Chondrocyte (in vitro differentiated cells): ENCODE data around the gene HTATSF1. TPM values are rescaled to one million over a fixed set of nuclear protein-coding genes. Genes with fewer than 3 reads are reported as not detected.

Source experiments
- DNase-seq: peaks from one replicate; pipeline ENCODE4 v3.0.0; 2021; ENCODE audit warnings: mixed read lengths, low spot score
- H3K27ac Mint-ChIP-seq: one replicate; pipeline ENCODE4 v1.8.0; 2021; ENCODE audit warnings: mild to moderate bottlenecking, moderate library complexity, mixed read lengths; ENCODE audit not compliant: unreplicated experiment
- H3K27me3 Mint-ChIP-seq: 2 replicates; pipeline ENCODE4 v1.8.0; 2021; ENCODE audit warnings: low read depth, mixed read lengths
- H3K36me3 Mint-ChIP-seq: 2 replicates; pipeline ENCODE4 v1.8.0; 2021; ENCODE audit warnings: low read depth, mixed read lengths
- H3K4me1 Mint-ChIP-seq: 2 replicates; pipeline ENCODE4 v1.8.0; 2021; ENCODE audit warnings: low read depth, mild to moderate bottlenecking, mixed read lengths
- H3K4me3 Mint-ChIP-seq: one replicate; pipeline ENCODE4 v1.8.0; 2021; ENCODE audit warnings: mild to moderate bottlenecking, moderate library complexity, mixed read lengths; ENCODE audit not compliant: unreplicated experiment
- H3K9me3 Mint-ChIP-seq: 2 replicates; pipeline ENCODE4 v1.8.0; 2021; ENCODE audit warnings: low read depth, mixed read lengths
- CTCF ChIP-seq: fragments of 200-600 bp; sonication (generic); IDR thresholded peaks from 2 replicates; pipeline ENCODE4 v1.5.0; 2021; ENCODE audit warnings: antibody characterized with exemption, mild to moderate bottlenecking, moderate library complexity
- microRNA-seq: library from miRNA; unstranded; fragments of <30 nt; microRNA quantifications from one replicate; pipeline ENCODE4 v1.2.0, GENCODE V29; 2020; ENCODE audit warnings: borderline number of aligned reads
- total RNA-seq: library from RNA; stranded (reverse); gene quantifications from 3 replicates; pipeline ENCODE4 v1.2.1, GENCODE V29; 2021

Gene HTATSF1
- total RNA-seq, 1 donor from 2014 or later: 29.4 TPM

- Mint-ChIP-seq H3K36me3 (no peaks in the 10 kb centered on the region), H3K27me3 (no peaks in the 10 kb centered on the region), H3K27ac (no peak overlapping the region), H3K4me1 (no peaks in the 10 kb centered on the region), H3K9me3 (no peaks in the 10 kb centered on the region), H3K4me3 (no peak overlapping the region)
- DNase-seq: no peak
- TF ChIP-seq CTCF: no peak
Observed at GRCh38 chrX:136549226-136549625, 51.8 kb downstream of the HTATSF1 start.

- Mint-ChIP-seq H3K27ac (no peak overlapping the region), H3K9me3 (no peaks in the 10 kb centered on the region), H3K4me3 (no peak overlapping the region), H3K27me3 (no peaks in the 10 kb centered on the region), H3K4me1 (no peaks in the 10 kb centered on the region), H3K36me3 (no peaks in the 10 kb centered on the region)
- no peak for TF ChIP-seq CTCF
- no peak for DNase-seq
Observed at GRCh38 chrX:136551410-136551809, 54.0 kb downstream of the HTATSF1 start.

- DNase-seq: no peak
- no peaks in the 10 kb centered on the region for H3K4me1 Mint-ChIP-seq
- TF ChIP-seq CTCF: no peak
- H3K4me3 Mint-ChIP-seq: no peak overlapping the region
- H3K36me3 Mint-ChIP-seq: no peaks in the 10 kb centered on the region
- H3K27me3 Mint-ChIP-seq: peaks cover 2% of the 10 kb centered on the region
- H3K27ac Mint-ChIP-seq: no peak overlapping the region
- peaks cover 3% of the 10 kb centered on the region for H3K9me3 Mint-ChIP-seq
Observed at GRCh38 chrX:136555694-136556093, 58.3 kb downstream of the HTATSF1 start.

Small RNA genes lying within 50 kb of the gene (microRNA-seq; reads per million reads assigned to microRNA genes)
- not detected for gene MIR934

Other genes with a start within 250 kb of the HTATSF1 start
- gene MAP7D3, start 246.2 kb upstream of the HTATSF1 start, total RNA-seq: 48.2 to 52.7 TPM (median 50.8 TPM) in 3 replicates
- gene ADGRG4, start 196.6 kb upstream of the HTATSF1 start, total RNA-seq: 0.24 to 0.36 TPM (median 0.30 TPM) in 3 replicates
- not detected in 3 replicates for gene BRS3, start 9.6 kb upstream of the HTATSF1 start, total RNA-seq
- gene VGLL1, start 34.6 kb downstream of the HTATSF1 start, total RNA-seq: not detected in 3 replicates
- gene CD40LG, start 150.6 kb downstream of the HTATSF1 start, total RNA-seq: not detected in 3 replicates